H7 (cell line): ENCODE data around the gene ZNF236. TPM values are rescaled to one million over a fixed set of nuclear protein-coding genes. Genes with fewer than 3 reads are reported as not detected.

ENCODE experiments used
- DNase-seq: peaks from one replicate; pipeline ENCODE4 v3.0.0; 2012
- H3K27me3 ChIP-seq: 2 replicates; pipeline ENCODE4 v1.6.0; 2011; ENCODE audit warnings: mild to moderate bottlenecking, low read length; ENCODE audit not compliant: control insufficient read depth, insufficient read depth
- H3K36me3 ChIP-seq: replicated peaks from 2 replicates; pipeline ENCODE4 v1.5.1; 2011; ENCODE audit warnings: low read length; ENCODE audit not compliant: control insufficient read depth, insufficient read depth
- H3K4me3 ChIP-seq: 2 replicates; pipeline ENCODE4 v1.5.1; 2011; ENCODE audit warnings: low read depth, mild to moderate bottlenecking, control low read depth, low read length, moderate library complexity; ENCODE audit not compliant: insufficient read depth
- total RNA-seq: library from RNA; depleted of rRNA; stranded (reverse); fragments of >200 nt; shearing (Covaris generic); gene quantifications from 2 replicates; pipeline ENCODE4 v1.2.3, GENCODE V29; 2014

The ZNF236 gene
- total RNA-seq, 1 experiment from 2014 or later = 9.1 TPM

- Histone ChIP-seq H3K27me3 (no peaks in the 10 kb centered on the region), H3K36me3 (peaks cover 1% of the 10 kb centered on the region; the same call in 1 of the 2 replicates), H3K4me3 (no peak overlapping the region)
- DNase-seq = no peak
Measured at GRCh38 chr18:76866666-76867065, 44.3 kb downstream of the ZNF236 start.

- DNase-seq = no peak
- Histone ChIP-seq H3K27me3 (no peaks in the 10 kb centered on the region), H3K36me3 (no peaks in the 10 kb centered on the region; the same call in 1 of the 2 replicates), H3K4me3 (no peak overlapping the region)
Measured at GRCh38 chr18:76873311-76873710, 51.0 kb downstream of the ZNF236 start.

GRCh38 chr18:76873713-76874112 is 51.4 kb downstream of the ZNF236 start:
- Histone ChIP-seq H3K36me3 (no peaks in the 10 kb centered on the region; the same call in 1 of the 2 replicates), H3K4me3 (no peak overlapping the region), H3K27me3 (no peaks in the 10 kb centered on the region)
- DNase-seq = no peak

GRCh38 chr18:76874642-76875389 is 52.5 kb downstream of the ZNF236 start:
- H3K36me3 ChIP-seq = no peaks in the 10 kb centered on the region; the same call in 1 of the 2 replicates
- H3K27me3 ChIP-seq = no peaks in the 10 kb centered on the region
- peak; percentile 67 for DNase-seq
- no peak overlapping the region for H3K4me3 ChIP-seq

- no peaks in the 10 kb centered on the region; the same call in 1 of the 2 replicates for H3K36me3 ChIP-seq
- no peaks in the 10 kb centered on the region for H3K27me3 ChIP-seq
- DNase-seq = peak; percentile 74
- H3K4me3 ChIP-seq = no peak overlapping the region
Measured at GRCh38 chr18:76875390-76876325, 53.3 kb downstream of the ZNF236 start.

- H3K36me3 ChIP-seq = peaks cover 4% of the 10 kb centered on the region
- no peak overlapping the region for H3K4me3 ChIP-seq
- H3K27me3 ChIP-seq = no peaks in the 10 kb centered on the region
- no peak for DNase-seq
Measured at GRCh38 chr18:76878426-76878825, 56.1 kb downstream of the ZNF236 start.

- peaks cover 4% of the 10 kb centered on the region for H3K36me3 ChIP-seq
Measured at GRCh38 chr18:76880026-76880425, 57.7 kb downstream of the ZNF236 start.

GRCh38 chr18:76881744-76882143 is 59.4 kb downstream of the ZNF236 start:
- Histone ChIP-seq H3K36me3 (peaks cover 4% of the 10 kb centered on the region), H3K27me3 (no peaks in the 10 kb centered on the region), H3K4me3 (no peak overlapping the region)
- no peak for DNase-seq

More at GRCh38 chr18:76880026-76880425, 57.7 kb downstream of the ZNF236 start:
- Histone ChIP-seq H3K27me3 (no peaks in the 10 kb centered on the region), H3K4me3 (no peak overlapping the region)
- DNase-seq = no peak

GRCh38 chr18:76882146-76882545 is 59.8 kb downstream of the ZNF236 start:
- H3K27me3 ChIP-seq = no peaks in the 10 kb centered on the region

GRCh38 chr18:76885001-76885400 is 62.6 kb downstream of the ZNF236 start:
- DNase-seq = no peak
- no peaks in the 10 kb centered on the region for H3K27me3 ChIP-seq
- H3K4me3 ChIP-seq = no peak overlapping the region
- H3K36me3 ChIP-seq = peaks cover 4% of the 10 kb centered on the region

More at GRCh38 chr18:76882146-76882545, 59.8 kb downstream of the ZNF236 start:
- no peak for DNase-seq
- Histone ChIP-seq H3K36me3 (peaks cover 4% of the 10 kb centered on the region), H3K4me3 (no peak overlapping the region)

- no peak for DNase-seq
- Histone ChIP-seq H3K36me3 (peaks cover 4% of the 10 kb centered on the region), H3K4me3 (no peak overlapping the region), H3K27me3 (no peaks in the 10 kb centered on the region)
Measured at GRCh38 chr18:76886112-76886511, 63.8 kb downstream of the ZNF236 start.

GRCh38 chr18:76889091-76889699 is 66.8 kb downstream of the ZNF236 start:
- DNase-seq = no peak
- no peaks in the 10 kb centered on the region for H3K27me3 ChIP-seq
- H3K4me3 ChIP-seq = no peak overlapping the region
- H3K36me3 ChIP-seq = no peaks in the 10 kb centered on the region; the same call in 1 of the 2 replicates

GRCh38 chr18:76892832-76893231 is 70.5 kb downstream of the ZNF236 start:
- no peak for DNase-seq
- Histone ChIP-seq H3K4me3 (no peak overlapping the region), H3K27me3 (no peaks in the 10 kb centered on the region), H3K36me3 (peaks cover 27% of the 10 kb centered on the region)

- peaks cover 27% of the 10 kb centered on the region for H3K36me3 ChIP-seq
Measured at GRCh38 chr18:76894566-76895346, 72.4 kb downstream of the ZNF236 start.

More at GRCh38 chr18:76894566-76895346, 72.4 kb downstream of the ZNF236 start:
- H3K4me3 ChIP-seq = no peak overlapping the region
- DNase-seq = no peak
- H3K27me3 ChIP-seq = no peaks in the 10 kb centered on the region
